Large intestine (tissue), 12 donors: ENCODE results near the gene TRAPPC3. TPM values are rescaled to one million over a fixed set of nuclear protein-coding genes. Genes with fewer than 3 reads are reported as not detected.
"Not testable (repeated sequence)": the region's sequence is repeated elsewhere in the genome, so short reads cannot be mapped to it uniquely, and the experiment has no call there.

Source experiments
- DNase-seq, 2 donors: peaks; one replicate each; pipeline versions ENCODE4 v3.0.0 to v3.0.0-alpha.2; 2013
- H3K27ac ChIP-seq: one replicate; pipeline ENCODE4 v1.5.1; 2013; ENCODE audit warnings: low read length
- H3K27me3 ChIP-seq: 2 replicates; pipeline ENCODE4 v1.6.1; 2013; ENCODE audit warnings: low read length; ENCODE audit not compliant: control insufficient read depth, insufficient read depth
- H3K36me3 ChIP-seq: 2 replicates; pipeline ENCODE4 v1.6.1; 2013; ENCODE audit warnings: low read length; ENCODE audit not compliant: control insufficient read depth, insufficient read depth
- H3K4me1 ChIP-seq: one replicate; pipeline ENCODE4 v1.6.1; 2013; ENCODE audit warnings: low read length; ENCODE audit not compliant: control insufficient read depth, insufficient read depth
- H3K4me3 ChIP-seq: one replicate; pipeline ENCODE4 v1.5.1; 2013; ENCODE audit warnings: low read length
- H3K9me3 ChIP-seq: one replicate; pipeline ENCODE4 v1.6.1; 2013; ENCODE audit warnings: mild to moderate bottlenecking, low read depth, low read length, moderate library complexity; ENCODE audit not compliant: control insufficient read depth
- WGBS: methylation state at CpG from one replicate; pipeline ENCODE4 v1.1.5; 2013; ENCODE audit warnings: low lambda C conversion rate; ENCODE audit not compliant: insufficient coverage; 5-methylcytosine and 5-hydroxymethylcytosine counted together
- long read RNA-seq, 11 donors: transcript quantifications; one replicate each; lab custom pipeline, GENCODE V29; 2026
- polyA plus RNA-seq: library from polyadenylated mRNA; unstranded; fragments of 120-200 nt; gene quantifications from one replicate; pipeline ENCODE4 v1.2.1, GENCODE V29; 2013

TRAPPC3 gene
- 65.2 TPM for polyA plus RNA-seq
- long read RNA-seq, donor 1, transcript TRAPPC3-204 (5 exons, 1,265 nt) = major isoform, 27 of 27 reads
- long read RNA-seq, donor 1, partial matches to known transcripts = 0 of 27 reads
- long read RNA-seq, donor 1, other reads (novel, unspliced or antisense) = 0 of 27 reads
- long read RNA-seq, donor 2, transcript TRAPPC3-204 (5 exons, 1,265 nt) = major isoform, 51 of 52 reads
- long read RNA-seq, donor 2, partial matches to known transcripts = 0 of 52 reads
- long read RNA-seq, donor 2, other reads (novel, unspliced or antisense) = 0 of 52 reads
- long read RNA-seq, donor 3 = 0 reads
- long read RNA-seq, donor 4, partial matches to known transcripts = 0 of 1 reads
- long read RNA-seq, donor 4, other reads (novel, unspliced or antisense) = 0 of 1 reads
- long read RNA-seq, donor 5, transcript TRAPPC3-204 (5 exons, 1,265 nt) = major isoform, 20 of 23 reads
- long read RNA-seq, donor 5, partial matches to known transcripts = 0 of 23 reads
- long read RNA-seq, donor 5, other reads (novel, unspliced or antisense) = 0 of 23 reads
- long read RNA-seq, donor 6, transcript TRAPPC3-204 (5 exons, 1,265 nt) = major isoform, 32 of 53 reads
- long read RNA-seq, donor 6, partial matches to known transcripts = 18 of 53 reads
- long read RNA-seq, donor 6, other reads (novel, unspliced or antisense) = 0 of 53 reads
- long read RNA-seq, donor 7, transcript TRAPPC3-204 (5 exons, 1,265 nt) = major isoform, 14 of 53 reads
- long read RNA-seq, donor 7, partial matches to known transcripts = 39 of 53 reads
- long read RNA-seq, donor 7, other reads (novel, unspliced or antisense) = 0 of 53 reads
- long read RNA-seq, donor 8, transcript TRAPPC3-204 (5 exons, 1,265 nt) = major isoform, 42 of 52 reads
- long read RNA-seq, donor 8, partial matches to known transcripts = 6 of 52 reads
- long read RNA-seq, donor 8, other reads (novel, unspliced or antisense) = 0 of 52 reads
- long read RNA-seq, donor 9, transcript TRAPPC3-204 (5 exons, 1,265 nt) = major isoform, 28 of 33 reads
- long read RNA-seq, donor 9, partial matches to known transcripts = 0 of 33 reads
- long read RNA-seq, donor 9, other reads (novel, unspliced or antisense) = 0 of 33 reads
- long read RNA-seq, donor 10, transcript TRAPPC3-204 (5 exons, 1,265 nt) = major isoform, 44 of 46 reads
- long read RNA-seq, donor 10, partial matches to known transcripts = 0 of 46 reads
- long read RNA-seq, donor 10, other reads (novel, unspliced or antisense) = 0 of 46 reads
- long read RNA-seq, donor 11, transcript TRAPPC3-204 (5 exons, 1,265 nt) = major isoform, 26 of 50 reads
- long read RNA-seq, donor 11, partial matches to known transcripts = 23 of 50 reads
- long read RNA-seq, donor 11, other reads (novel, unspliced or antisense) = 0 of 50 reads

DNA sequence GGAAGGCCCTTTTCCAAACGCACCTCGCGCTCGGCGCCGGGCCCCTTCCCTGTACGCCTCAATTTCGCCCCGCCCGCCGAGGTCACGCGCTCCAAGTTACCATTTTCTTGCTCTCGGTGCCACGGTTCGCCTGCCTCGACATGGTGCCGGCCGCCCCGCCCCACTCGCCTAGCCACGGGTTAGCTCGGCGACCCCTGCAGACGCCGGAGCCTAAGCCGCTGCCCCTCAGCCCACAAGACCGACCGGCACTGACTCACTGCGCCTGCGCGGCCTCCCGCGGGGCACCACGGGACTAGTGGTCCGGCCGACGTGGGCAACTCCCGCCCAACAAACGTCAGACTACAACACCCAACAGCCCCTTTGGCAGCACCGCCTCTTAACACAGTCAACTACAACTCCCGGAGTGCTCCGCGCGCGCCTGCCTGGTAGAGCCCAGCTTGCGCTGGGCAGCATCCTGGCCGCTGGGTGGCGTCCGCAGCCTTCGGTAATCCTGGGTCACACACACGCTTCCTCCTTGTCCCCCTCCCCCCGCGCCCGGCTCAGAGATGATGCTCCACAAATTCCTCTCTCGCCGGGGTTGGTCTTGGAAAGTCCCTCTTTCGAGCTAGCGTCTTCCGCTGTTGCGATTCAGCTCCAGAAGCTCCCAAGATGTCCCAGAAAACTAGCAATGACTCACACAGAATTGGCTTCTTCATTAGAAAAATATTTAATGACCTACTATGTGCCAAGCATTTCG is at the start of gene TRAPPC3:
Gene TRAPPC3, minus strand, starts transcription at position 250 of the 736 bp plus-strand sequence. Its CDS starts 108 bp downstream, at position 142.
- DNase-seq = peak; percentile 100
- Histone ChIP-seq H3K4me1 (peaks cover 30% of the 10 kb centered on the region), H3K9me3 (no peaks in the 10 kb centered on the region), H3K4me3 (peak within 1 kb of the TSS; percentile 94), H3K27me3 (no peaks in the 10 kb centered on the region), H3K27ac (peak within 1 kb of the TSS; percentile 78), H3K36me3 (no peaks in the 10 kb centered on the region)
- no CpG with 5 or more reads among the region's 62 CpGs for WGBS

DNA sequence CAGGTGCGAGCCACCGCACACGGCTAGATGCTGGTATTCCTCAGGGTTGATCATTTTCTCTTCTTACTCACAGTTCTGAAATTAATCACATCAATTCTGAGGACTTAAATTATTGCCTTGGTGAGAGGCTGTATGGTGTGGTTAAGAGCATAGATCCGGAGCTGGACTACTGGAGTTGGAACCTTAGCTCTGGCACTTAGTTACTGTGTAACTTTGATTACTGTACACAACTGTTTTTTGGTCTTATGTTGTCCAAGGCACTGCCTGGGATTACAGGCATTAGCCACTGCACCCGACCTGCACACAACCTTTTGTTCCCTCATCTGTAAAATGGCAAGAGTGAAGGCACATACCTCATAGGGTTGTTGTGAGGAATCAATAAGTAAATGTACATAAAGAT is 49.4 kb upstream of the TRAPPC3 start:
- DNase-seq = no peak
- no CpG with 5 or more reads among the region's 5 CpGs for WGBS
- H3K4me3 ChIP-seq = no peak overlapping the region
- no peaks in the 10 kb centered on the region for H3K36me3 ChIP-seq
- no peaks in the 10 kb centered on the region for H3K4me1 ChIP-seq
- H3K9me3 ChIP-seq = no peaks in the 10 kb centered on the region
- no peak overlapping the region for H3K27ac ChIP-seq
- H3K27me3 ChIP-seq = no peaks in the 10 kb centered on the region

DNA sequence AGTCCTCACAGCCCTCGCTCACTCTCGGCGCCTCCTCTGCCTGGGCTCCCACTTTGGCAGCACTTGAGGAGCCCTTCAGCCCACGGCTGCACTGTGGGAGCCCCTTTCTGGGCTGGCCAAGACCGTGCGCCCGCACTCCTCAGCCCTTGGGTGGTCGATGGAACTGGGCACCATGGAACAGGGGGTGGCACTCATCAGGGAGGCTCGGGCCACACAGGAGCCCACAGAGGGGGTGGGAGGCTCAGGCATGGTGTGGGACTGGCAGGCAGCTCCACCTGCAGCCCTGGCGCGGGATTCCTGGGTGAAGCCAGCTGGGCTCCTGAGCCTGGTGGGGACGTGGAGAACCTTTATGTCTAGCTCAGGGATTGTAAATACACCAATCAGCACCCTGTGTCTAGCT is 47.5 kb upstream of the TRAPPC3 start:
- not testable (repeated sequence) for H3K4me1 ChIP-seq, H3K27ac ChIP-seq, H3K4me3 ChIP-seq, H3K36me3 ChIP-seq, H3K9me3 ChIP-seq, H3K27me3 ChIP-seq, DNase-seq
- no CpG with 5 or more reads among the region's 12 CpGs for WGBS

DNA sequence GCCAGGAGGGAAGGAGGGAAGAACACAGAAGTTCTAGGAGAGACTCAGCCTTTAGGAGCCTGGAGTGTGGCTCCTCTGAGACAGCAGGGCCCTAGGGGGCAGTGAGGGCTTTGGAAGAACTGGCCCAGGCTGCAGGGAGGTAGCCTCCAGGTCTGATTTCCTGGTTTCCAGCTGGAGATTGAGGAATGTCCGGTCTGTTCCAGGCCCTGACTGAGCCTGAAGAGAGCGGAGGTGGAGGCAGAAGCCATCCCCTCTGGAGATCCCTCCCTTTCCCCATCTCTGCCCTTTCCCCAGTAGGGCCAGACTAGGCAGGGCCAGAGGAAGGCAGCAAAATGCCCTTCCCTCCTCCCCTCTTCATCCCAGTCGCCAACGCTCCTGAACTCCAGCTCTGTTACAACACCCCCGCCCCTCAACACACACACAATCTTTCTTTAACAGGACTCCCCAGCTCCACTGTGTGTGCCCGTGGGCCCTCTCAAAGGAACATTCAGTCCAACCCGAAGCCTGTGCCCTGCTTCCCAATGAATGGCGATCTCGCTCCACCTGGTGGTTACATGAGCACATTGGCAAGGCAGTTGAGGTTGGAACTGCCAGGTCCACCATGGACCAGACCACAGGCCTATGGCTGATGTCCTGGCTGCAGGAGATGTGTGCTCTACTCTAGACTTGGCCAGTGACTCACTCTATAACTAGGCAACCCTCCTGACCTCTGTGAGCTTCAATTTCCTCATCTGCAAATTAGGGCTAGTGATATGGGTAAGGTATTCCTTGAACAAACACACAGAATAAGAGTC is 38.7 kb upstream of the TRAPPC3 start:
- WGBS = no CpG with 5 or more reads among the region's 9 CpGs
- H3K4me3 ChIP-seq = no peak overlapping the region
- no peaks in the 10 kb centered on the region for H3K36me3 ChIP-seq
- peaks cover 2% of the 10 kb centered on the region for H3K4me1 ChIP-seq
- no peaks in the 10 kb centered on the region for H3K27me3 ChIP-seq
- no peak overlapping the region for H3K27ac ChIP-seq
- no peaks in the 10 kb centered on the region for H3K9me3 ChIP-seq
- DNase-seq = peak; percentile 75 to 80

DNA sequence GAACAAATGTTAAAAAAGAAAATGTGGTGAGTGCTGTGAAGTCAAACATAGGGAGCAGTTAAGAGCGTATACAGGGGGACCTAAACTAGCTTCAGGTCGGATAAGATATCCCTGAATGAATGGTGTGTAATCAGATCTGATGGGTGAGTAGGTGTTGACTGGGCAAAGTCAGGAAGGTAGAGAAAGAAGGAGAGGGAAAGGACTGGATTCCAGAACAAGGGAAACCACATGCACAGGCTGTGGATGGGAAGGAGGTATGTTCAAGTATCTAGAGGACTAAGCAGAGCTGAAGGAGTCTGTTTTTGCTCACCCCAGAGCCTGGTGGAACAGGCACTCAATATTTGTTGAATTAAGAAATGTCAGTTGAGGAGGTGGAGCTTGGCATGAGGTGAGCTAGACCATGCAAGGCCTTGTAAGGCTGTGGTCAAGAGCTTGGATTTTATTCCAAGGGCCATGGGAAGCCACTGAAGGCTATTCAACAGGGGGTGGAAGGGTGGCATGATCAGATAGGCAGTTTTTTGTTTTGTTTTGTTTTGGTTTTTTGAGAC is 34.1 kb upstream of the TRAPPC3 start:
- peaks cover 13% of the 10 kb centered on the region for H3K4me1 ChIP-seq
- no CpG with 5 or more reads among the region's 2 CpGs for WGBS
- DNase-seq = no peak
- no peak overlapping the region for H3K4me3 ChIP-seq
- no peaks in the 10 kb centered on the region for H3K9me3 ChIP-seq
- H3K27me3 ChIP-seq = no peaks in the 10 kb centered on the region
- H3K27ac ChIP-seq = peak overlapping the region; percentile 12
- H3K36me3 ChIP-seq = peaks cover 25% of the 10 kb centered on the region

DNA sequence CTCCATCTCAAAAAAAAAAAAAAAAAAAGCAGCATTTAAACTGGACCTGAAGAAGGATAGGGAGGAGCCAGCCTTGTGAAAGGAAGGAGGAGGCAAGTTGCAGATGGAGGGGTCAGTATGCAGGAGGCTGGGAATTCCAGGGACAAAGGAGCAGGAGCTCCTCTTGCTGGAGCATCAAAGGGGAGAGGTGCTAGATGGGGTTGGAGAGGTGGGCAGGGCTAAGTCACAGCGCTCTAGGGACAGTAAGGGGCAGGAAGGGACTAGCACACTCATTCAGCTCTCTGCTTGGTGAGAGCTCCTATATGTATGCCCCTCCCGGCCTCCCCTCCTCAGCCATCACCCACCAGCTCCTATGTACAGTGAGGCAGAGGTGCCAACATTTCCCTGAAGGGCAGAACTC is 33.4 kb upstream of the TRAPPC3 start:
- peaks cover 17% of the 10 kb centered on the region for H3K4me1 ChIP-seq
- peaks cover 27% of the 10 kb centered on the region for H3K36me3 ChIP-seq
- DNase-seq = no peak
- no peak overlapping the region for H3K27ac ChIP-seq
- no peaks in the 10 kb centered on the region for H3K27me3 ChIP-seq
- H3K4me3 ChIP-seq = no peak overlapping the region
- WGBS = no CpG with 5 or more reads among the region's 2 CpGs
- no peaks in the 10 kb centered on the region for H3K9me3 ChIP-seq

DNA sequence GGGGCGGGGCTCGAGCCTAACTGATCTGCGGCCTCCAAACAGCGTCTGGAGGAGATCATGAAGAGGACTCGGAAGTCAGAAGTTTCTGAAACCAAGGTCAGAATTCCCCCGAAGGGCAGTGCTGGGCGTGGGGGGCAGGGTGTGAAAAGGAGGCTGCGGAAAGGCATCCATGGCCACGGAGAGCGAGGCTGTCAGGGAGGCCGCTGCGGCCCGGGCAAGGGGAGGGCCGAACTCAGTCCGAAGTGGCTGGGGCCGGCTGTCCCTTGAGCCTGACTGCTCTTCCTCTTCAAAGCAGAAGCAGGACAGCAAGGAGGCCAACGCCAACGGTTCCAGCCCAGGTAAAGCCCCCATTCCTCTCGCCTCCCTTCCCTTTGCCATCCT is 29.9 kb upstream of the TRAPPC3 start:
- H3K9me3 ChIP-seq = no peaks in the 10 kb centered on the region
- peaks cover 17% of the 10 kb centered on the region for H3K4me1 ChIP-seq
- no CpG with 5 or more reads among the region's 19 CpGs for WGBS
- no peak for DNase-seq
- peaks cover 52% of the 10 kb centered on the region for H3K36me3 ChIP-seq
- peak overlapping the region; percentile 26 for H3K4me3 ChIP-seq
- peak overlapping the region; percentile 83 for H3K27ac ChIP-seq
- H3K27me3 ChIP-seq = no peaks in the 10 kb centered on the region

DNA sequence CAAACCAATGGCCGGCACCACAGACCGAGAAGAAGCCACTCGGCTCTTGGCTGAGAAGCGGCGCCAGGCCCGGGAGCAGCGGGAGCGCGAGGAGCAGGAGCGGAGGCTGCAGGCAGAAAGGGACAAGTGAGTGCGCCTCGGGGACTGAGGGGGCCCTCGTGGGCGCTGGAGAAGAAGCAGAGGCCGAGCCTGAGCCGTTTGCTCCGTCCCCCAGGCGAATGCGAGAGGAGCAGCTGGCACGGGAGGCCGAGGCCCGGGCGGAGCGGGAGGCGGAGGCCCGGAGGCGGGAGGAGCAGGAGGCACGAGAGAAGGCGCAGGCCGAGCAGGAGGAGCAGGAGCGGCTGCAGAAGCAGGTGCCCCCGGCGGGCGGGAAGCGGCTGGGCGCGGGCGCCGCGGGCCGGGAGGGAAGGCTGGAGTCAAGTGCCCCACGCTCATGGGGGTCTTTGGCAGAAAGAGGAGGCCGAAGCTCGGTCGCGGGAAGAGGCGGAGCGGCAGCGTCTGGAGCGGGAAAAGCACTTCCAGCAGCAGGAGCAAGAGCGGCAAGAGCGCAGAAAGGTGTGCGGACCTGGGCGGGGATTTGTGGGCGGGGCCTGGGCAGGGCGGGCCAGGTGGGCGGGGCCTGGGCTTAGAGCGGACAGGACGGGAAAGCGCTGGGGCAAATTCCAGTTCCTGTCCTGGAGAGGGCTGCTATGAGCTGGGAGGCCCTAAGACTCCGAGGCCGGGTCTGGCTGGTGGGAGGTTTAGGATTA is 29.4 kb upstream of the TRAPPC3 start:
- H3K4me1 ChIP-seq = peaks cover 17% of the 10 kb centered on the region
- peak; percentile 85 to 94 for DNase-seq
- WGBS = no CpG with 5 or more reads among the region's 62 CpGs
- peak overlapping the region; percentile 83 for H3K27ac ChIP-seq
- no peaks in the 10 kb centered on the region for H3K27me3 ChIP-seq
- peak overlapping the region; percentile 26 for H3K4me3 ChIP-seq
- no peaks in the 10 kb centered on the region for H3K9me3 ChIP-seq
- H3K36me3 ChIP-seq = peaks cover 57% of the 10 kb centered on the region
